HCT116 (cell line): ENCODE data around the gene GDPD3. TPM values are rescaled to one million over a fixed set of nuclear protein-coding genes. Genes with fewer than 3 reads are reported as not detected.
A peak's percentile ranks its signal among the peaks of the same experiment; 100 is the strongest.

Source experiments
- ATAC-seq: fragments of 200-7000 bp; cut with Tn5 transposase; 2 replicates; pipeline ENCODE4 v1.9.1; 2020; ENCODE audit warnings: mild to moderate bottlenecking, moderate library complexity
- BruUV-seq: library from RNA; stranded (reverse); fragments of 400-500 nt; replicated peaks from 2 replicates; lab custom pipeline; 2021; lab: Mats Ljungman, UMichigan
- CTCF ChIA-PET: fragments of 300-600 bp; sonication (Branson Sonifier 250); formaldehyde crosslinking; loops from one replicate; lab custom pipeline; 2021; ENCODE audit warnings: antibody characterized with exemption; lab: Charles Lee
- POLR2A ChIA-PET: fragments of 300-600, 350-600 bp; sonication (Branson Sonifier 250); formaldehyde crosslinking; loops from one replicate; lab custom pipeline; 2021; ENCODE audit warnings: antibody characterized with exemption; lab: Charles Lee
- RAD21 ChIA-PET, 2 experiments: fragments of 300-600 bp; sonication (Branson Sonifier 250); formaldehyde crosslinking; loops; one replicate each; lab custom pipeline; 2023; ENCODE audit warnings: low total read pairs in 2 of 2; ENCODE audit not compliant: uncharacterized antibody in 2 of 2, unreplicated experiment in 2 of 2, low non-redundant PET in 1 of 2; lab: Charles Lee
- DNase-seq: peaks from one replicate; pipeline ENCODE4 v3.0.0-alpha.2; 2010; ENCODE audit warnings: low read depth, low spot score
- H2AFZ ChIP-seq: fragments of 200-600 bp; shearing (Covaris generic), sonication (generic); 2 replicates; pipeline ENCODE4 v1.6.1; 2017; ENCODE audit warnings: low read depth, mixed run types, mixed read lengths, antibody characterized with exemption, low read length; ENCODE audit not compliant: poor library complexity, severe bottlenecking
- H3K27ac ChIP-seq: 2 replicates; pipeline ENCODE4 v1.5.1; 2012; ENCODE audit warnings: low read depth, low read length
- H3K27me3 ChIP-seq: fragments of 200-600 bp; sonication (generic); 2 replicates; pipeline ENCODE4 v1.6.1; 2016; ENCODE audit warnings: mixed run types, low read length, mixed read lengths; ENCODE audit not compliant: insufficient read depth
- H3K36me3 ChIP-seq, 2 experiments: fragments of 200-500 bp in 1 of 2; fragments of 200-600 bp in 1 of 2; sonication (Bioruptor generic) in 1 of 2; sonication (generic) in 1 of 2; 2 replicates each; pipeline versions ENCODE4 v1.5.1 to v1.6.1; 2014 to 2016; ENCODE audit warnings: low read length in 2 of 2, inconsistent platforms in 1 of 2, mixed read lengths in 1 of 2, mixed run types in 1 of 2; ENCODE audit not compliant: insufficient read depth in 2 of 2, control insufficient read depth in 1 of 2
- H3K4me1 ChIP-seq, 2 experiments: fragments of 200-600 bp in 1 of 2; sonication (generic) in 1 of 2; 2 replicates each; pipeline versions ENCODE4 v1.5.1 to v1.6.1; 2012 to 2017; ENCODE audit warnings: low read length in 2 of 2, inconsistent platforms in 1 of 2, mild to moderate bottlenecking in 1 of 2, mixed read lengths in 1 of 2, mixed run types in 1 of 2, moderate library complexity in 1 of 2; ENCODE audit not compliant: insufficient read depth in 2 of 2, control insufficient read depth in 1 of 2
- H3K4me2 ChIP-seq: fragments of 200-600 bp; sonication (generic); 2 replicates; pipeline ENCODE4 v1.6.1; 2017; ENCODE audit warnings: mixed run types, low read length, mixed read lengths
- H3K4me3 ChIP-seq, 2 experiments: fragments of 200-600 bp in 1 of 2; sonication (generic) in 1 of 2; replicated peaks in 1 of 2; 2 replicates each; pipeline ENCODE4 v1.5.1; 2011 to 2016; ENCODE audit warnings: low read length in 2 of 2, control low read depth in 1 of 2, low read depth in 1 of 2, mild to moderate bottlenecking in 1 of 2, mixed read lengths in 1 of 2, mixed run types in 1 of 2
- H3K79me2 ChIP-seq: fragments of 200-600 bp; sonication (generic); 2 replicates; pipeline ENCODE4 v1.6.1; 2017; ENCODE audit warnings: mild to moderate bottlenecking, mixed run types, low read length, moderate library complexity, mixed read lengths; ENCODE audit not compliant: insufficient read depth
- H3K9ac ChIP-seq: fragments of 200-600 bp; sonication (generic); 2 replicates; pipeline ENCODE4 v1.6.1; 2016; ENCODE audit warnings: low read length, mixed read lengths
- H3K9me2 ChIP-seq: fragments of 200-600 bp; sonication (generic), shearing (Covaris generic); 2 replicates; pipeline ENCODE4 v1.6.1; 2017; ENCODE audit warnings: mixed run types, mild to moderate bottlenecking, moderate library complexity; ENCODE audit not compliant: insufficient read depth
- H3K9me3 ChIP-seq, 2 experiments: fragments of 200-500 bp in 1 of 2; fragments of 200-600 bp in 1 of 2; sonication (Bioruptor generic) in 1 of 2; sonication (generic) in 1 of 2; 2 replicates each; pipeline ENCODE4 v1.6.1; 2014 to 2017; ENCODE audit warnings: low read length in 2 of 2, mixed read lengths in 2 of 2, inconsistent platforms in 1 of 2, low read depth in 1 of 2, mild to moderate bottlenecking in 1 of 2, mixed run types in 1 of 2, moderate library complexity in 1 of 2; ENCODE audit not compliant: control insufficient read depth in 1 of 2, insufficient read depth in 1 of 2
- H4K20me1 ChIP-seq: fragments of 200-600 bp; sonication (generic), shearing (Covaris generic); 2 replicates; pipeline ENCODE4 v1.6.1; 2017; ENCODE audit warnings: mixed run types, mild to moderate bottlenecking, moderate library complexity; ENCODE audit not compliant: insufficient read depth
- CBX3 ChIP-seq: IDR thresholded peaks from 2 replicates; pipeline ENCODE4 v1.6.1; 2012; ENCODE audit warnings: low read depth
- CEBPB ChIP-seq: IDR thresholded peaks from 2 replicates; pipeline ENCODE4 v1.6.1; 2012; ENCODE audit warnings: low read depth
- ELF1 ChIP-seq: IDR thresholded peaks from 2 replicates; pipeline ENCODE4 v1.6.1; 2012; ENCODE audit warnings: low read depth, borderline replicate concordance
- EZH2 ChIP-seq: fragments of 200-600 bp; sonication (generic); IDR thresholded peaks from 2 replicates; pipeline ENCODE4 v1.6.1; 2017; ENCODE audit warnings: antibody characterized with exemption, mixed run types
- JUND ChIP-seq: IDR thresholded peaks from 2 replicates; pipeline ENCODE4 v1.6.1; 2012
- MAX ChIP-seq: IDR thresholded peaks from 2 replicates; pipeline ENCODE4 v1.6.1; 2012
- POLR2A ChIP-seq: IDR thresholded peaks from 2 replicates; pipeline ENCODE4 v1.7.0; 2011; ENCODE audit warnings: borderline replicate concordance; ENCODE audit not compliant: insufficient read depth, insufficient read length; ENCODE audit errors: extremely low read depth
- RAD21 ChIP-seq: IDR thresholded peaks from 2 replicates; pipeline ENCODE4 v1.6.1; 2012; ENCODE audit warnings: low read depth, mild to moderate bottlenecking
- SP1 ChIP-seq: IDR thresholded peaks from 2 replicates; pipeline ENCODE4 v1.6.1; 2012; ENCODE audit warnings: low read depth
- SRF ChIP-seq: IDR thresholded peaks from 2 replicates; pipeline ENCODE4 v1.6.1; 2012; ENCODE audit warnings: low read depth
- TCF7L2 ChIP-seq: IDR thresholded peaks from 2 replicates; pipeline ENCODE4 v1.7.0; 2011; ENCODE audit warnings: borderline replicate concordance, inconsistent platforms; ENCODE audit not compliant: insufficient read depth, insufficient read length; ENCODE audit errors: extremely low read depth
- YY1 ChIP-seq: IDR thresholded peaks from 2 replicates; pipeline ENCODE4 v1.6.1; 2011; ENCODE audit warnings: low read length, low read depth, moderate library complexity, mild to moderate bottlenecking; ENCODE audit not compliant: insufficient replicate concordance; ENCODE audit errors: extremely low read depth
- intact Hi-C: fragments of 100-400 bp; cut with micrococcal nuclease; formaldehyde crosslinking; loops from 2 replicates; pipeline ENCODE4 v1.10.0; 2022
- total RNA-seq: library from RNA; stranded (reverse); gene quantifications from one replicate; pipeline ENCODE4 v1.2.1, GENCODE V29; 2021; ENCODE audit not compliant: unreplicated experiment
- TF ChIP-seq, protein P1 (sequence below), 3 experiments: fragments of 200-600 bp in 1 of 3; sonication (generic) in 1 of 3; IDR thresholded peaks in 2 of 3; conservative IDR thresholded peaks in 1 of 3; 2 replicates each; pipeline ENCODE4 v1.5.1; 2012 to 2017; ENCODE audit warnings: low read depth in 2 of 3, low read length in 2 of 3, antibody characterized with exemption in 1 of 3, borderline replicate concordance in 1 of 3, control low read depth in 1 of 3, mild to moderate bottlenecking in 1 of 3, mixed read lengths in 1 of 3, mixed run types in 1 of 3, moderate library complexity in 1 of 3; ENCODE audit not compliant: insufficient read depth in 1 of 3

The GDPD3 gene
- total RNA-seq, 1 experiment from 2014 or later: 7.0 TPM

DNA sequence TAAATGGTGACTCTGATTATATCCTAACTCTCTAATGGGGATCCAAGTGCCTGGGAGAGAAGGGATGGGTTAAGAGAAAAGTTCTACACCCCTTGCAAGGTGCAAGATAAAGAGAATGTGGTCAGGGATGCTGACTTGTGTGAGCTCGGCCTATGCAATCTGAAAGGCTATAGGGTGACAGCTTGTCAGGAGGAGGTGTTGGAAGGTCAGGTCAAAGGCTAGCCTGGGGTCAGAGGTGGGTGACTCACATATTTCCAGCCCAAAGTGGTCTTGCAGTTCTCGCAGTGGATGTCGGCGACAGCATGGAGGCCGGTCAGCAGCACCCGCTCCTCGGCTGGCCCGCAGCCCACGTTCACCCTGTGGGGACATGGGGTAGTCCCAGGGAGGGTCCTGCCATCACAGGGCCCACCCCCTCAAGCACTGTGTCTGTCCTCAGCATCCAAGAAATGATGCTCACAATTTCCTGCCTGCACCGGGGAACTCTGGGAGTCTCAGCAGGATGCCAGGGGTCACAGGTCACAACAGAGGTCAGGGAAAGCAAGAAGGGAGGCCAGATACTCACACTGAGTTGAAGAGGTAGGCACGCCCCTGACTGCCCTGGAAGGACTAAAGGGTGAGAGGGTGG lies 18.7 kb downstream of the GDPD3 start:
- CTCF ChIA-PET: interaction anchor here (6.3 kb wide), 1 partner anchor 17 kb away, joined by 48 read pairs; no protein-coding TSS in a partner anchor
- POLR2A ChIA-PET: no interaction called here

GRCh38 chr16:30092373-30093010 lies 20.8 kb downstream of the GDPD3 start:
- peaks cover 14 to 62% of the 10 kb centered on the region in 2 experiments for H3K4me1 ChIP-seq
- intact Hi-C loops: loop anchor here (5.0 kb wide), 1 partner anchor 315 kb away; the partner anchor contains the start of gene ZNF771
- ChIA-PET POLR2A (interaction anchor here (0.7 to 1.5 kb wide), 4 partner anchors 16 to 602 kb away, joined by 3 to 4 read pairs (median 3); partner anchors contain the start of gene PRR14), CTCF (interaction anchor here (0.6 to 6.3 kb wide), 23 partner anchors 10 to 601 kb away, joined by 3 to 48 read pairs (median 4); partner anchors contain the start of genes ALDOA, DCTPP1, PRR14 and ZNF771), RAD21 (no interaction called here)
- peaks cover under 1 to 12% of the 10 kb centered on the region in 2 experiments; a peak in 2 of 4 replicates for H3K9me3 ChIP-seq
- no peaks in the 10 kb centered on the region for H3K27me3 ChIP-seq
- H3K4me3 ChIP-seq: peak overlapping the region; percentile 62 to 68
- DNase-seq: peak; percentile 56
- TSS peak; percentile 40 for BruUV-seq
- H3K9ac ChIP-seq: peak overlapping the region; percentile 77
- H3K9me2 ChIP-seq: no peaks in the 10 kb centered on the region
- peak overlapping the region; percentile 96 for H3K4me2 ChIP-seq
- peak overlapping the region; percentile 71 for H2AFZ ChIP-seq
- no peaks in the 10 kb centered on the region for H4K20me1 ChIP-seq
- H3K79me2 ChIP-seq: no peaks in the 10 kb centered on the region
- H3K27ac ChIP-seq: peak overlapping the region; percentile 77
- ATAC-seq: peak; percentile 59
- no peaks in the 10 kb centered on the region for H3K36me3 ChIP-seq
- TF ChIP-seq TCF7L2: peak; percentile 86
- no peak for TF ChIP-seq ELF1
- TF ChIP-seq, protein P1, sequence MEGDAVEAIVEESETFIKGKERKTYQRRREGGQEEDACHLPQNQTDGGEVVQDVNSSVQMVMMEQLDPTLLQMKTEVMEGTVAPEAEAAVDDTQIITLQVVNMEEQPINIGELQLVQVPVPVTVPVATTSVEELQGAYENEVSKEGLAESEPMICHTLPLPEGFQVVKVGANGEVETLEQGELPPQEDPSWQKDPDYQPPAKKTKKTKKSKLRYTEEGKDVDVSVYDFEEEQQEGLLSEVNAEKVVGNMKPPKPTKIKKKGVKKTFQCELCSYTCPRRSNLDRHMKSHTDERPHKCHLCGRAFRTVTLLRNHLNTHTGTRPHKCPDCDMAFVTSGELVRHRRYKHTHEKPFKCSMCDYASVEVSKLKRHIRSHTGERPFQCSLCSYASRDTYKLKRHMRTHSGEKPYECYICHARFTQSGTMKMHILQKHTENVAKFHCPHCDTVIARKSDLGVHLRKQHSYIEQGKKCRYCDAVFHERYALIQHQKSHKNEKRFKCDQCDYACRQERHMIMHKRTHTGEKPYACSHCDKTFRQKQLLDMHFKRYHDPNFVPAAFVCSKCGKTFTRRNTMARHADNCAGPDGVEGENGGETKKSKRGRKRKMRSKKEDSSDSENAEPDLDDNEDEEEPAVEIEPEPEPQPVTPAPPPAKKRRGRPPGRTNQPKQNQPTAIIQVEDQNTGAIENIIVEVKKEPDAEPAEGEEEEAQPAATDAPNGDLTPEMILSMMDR (IDR thresholded peaks at IDR 0.05 in 2 of 3, conservative IDR thresholded peaks at IDR 0.05 in 1 of 3; ENCODE audit: borderline replicate concordance in 1 of 3, insufficient read depth in 1 of 3, low read depth in 2 of 3, low read length in 2 of 3): peak; percentile 79 to 92 (median 92)
- TF ChIP-seq JUND: no peak
- TF ChIP-seq EZH2: no peak
- peak; percentile 95 for TF ChIP-seq MAX
- TF ChIP-seq CEBPB: no peak
- peak; percentile 84; the same call in 1 of the 2 replicates for TF ChIP-seq CBX3
- no peak for TF ChIP-seq SRF
- peak; percentile 52 for TF ChIP-seq YY1
- peak; percentile 63 for TF ChIP-seq RAD21

More for the DNA sequence above, 18.7 kb downstream of the GDPD3 start:
- H3K4me3 ChIP-seq: no peak overlapping the region
- RAD21 ChIA-PET: no interaction called here
- BruUV-seq: no TSS peak
- DNase-seq: no peak
- no peak for TF ChIP-seq TCF7L2
- TF ChIP-seq SP1: no peak
- no peak for TF ChIP-seq POLR2A
- TF ChIP-seq YY1: no peak
- TF ChIP-seq, all 23 proteins: peak for 0
- Histone ChIP-seq H3K36me3 (no peaks in the 10 kb centered on the region), H2AFZ (no peak overlapping the region), H3K27ac (no peak overlapping the region), H4K20me1 (no peaks in the 10 kb centered on the region), H3K79me2 (no peaks in the 10 kb centered on the region), H3K27me3 (no peaks in the 10 kb centered on the region), H3K9ac (no peak overlapping the region), H3K4me2 (no peak overlapping the region), H3K4me1 (peaks cover 14 to 50% of the 10 kb centered on the region in 2 experiments), H3K9me3 (peaks cover 3 to 18% of the 10 kb centered on the region in 2 experiments; a peak in 2 of 4 replicates), H3K9me2 (no peaks in the 10 kb centered on the region)
- no peak for ATAC-seq
- intact Hi-C loops: loop anchor here (5.0 kb wide), 1 partner anchor 313 kb away; the partner anchor contains the start of gene ZNF771
